Endothelial cell of umbilical vein (primary cell): Measurements from ENCODE around the gene MOGAT3. TPM values are rescaled to one million over a fixed set of nuclear protein-coding genes. Genes with fewer than 3 reads are reported as not detected.

Experiments used
- BruUV-seq: library from RNA; stranded (reverse); fragments of 400-500 nt; replicated peaks from 2 replicates; lab custom pipeline; 2021; lab: Mats Ljungman, UMichigan
- CTCF ChIA-PET: fragments of 300-600, 350-600 bp; sonication (Branson Sonifier 250); formaldehyde crosslinking; loops from one replicate; lab custom pipeline; 2021; ENCODE audit warnings: antibody characterized with exemption, inconsistent platforms; lab: Charles Lee
- POLR2A ChIA-PET: fragments of 300-600, 350-600 bp; sonication (Branson Sonifier 250); formaldehyde crosslinking; loops from one replicate; lab custom pipeline; 2021; ENCODE audit warnings: antibody characterized with exemption, inconsistent platforms; lab: Charles Lee
- DNase-seq: peaks from one replicate; pipeline ENCODE4 v3.0.0-alpha.2; 2011; ENCODE audit warnings: low read depth, low spot score
- FAIRE-seq: peaks from 2 replicates; lab custom pipeline; 2011; peaks lifted over from hg19 to GRCh38; lab: Jason Lieb, UNC
- H2AFZ ChIP-seq: 2 replicates; pipeline ENCODE4 v1.6.0; 2012; ENCODE audit warnings: low read depth, low read length, control low read depth, inconsistent platforms
- H3K27ac ChIP-seq: 2 replicates; pipeline ENCODE4 v1.5.1; 2011; ENCODE audit warnings: low read depth, mild to moderate bottlenecking, control low read depth, low read length, moderate library complexity; ENCODE audit not compliant: insufficient read depth
- H3K27me3 ChIP-seq, 2 experiments: 2 replicates each; pipeline versions ENCODE4 v1.6.0 to v1.6.1; 2011; ENCODE audit warnings: low read length in 2 of 2, mixed read lengths in 1 of 2; ENCODE audit not compliant: control insufficient read depth in 2 of 2, insufficient read depth in 2 of 2
- H3K36me3 ChIP-seq, 2 experiments: 2 replicates in 1 of 2; 3 replicates in 1 of 2; pipeline ENCODE4 v1.5.1; 2011; ENCODE audit warnings: low read length in 2 of 2, mild to moderate bottlenecking in 1 of 2, moderate library complexity in 1 of 2; ENCODE audit not compliant: control insufficient read depth in 2 of 2, insufficient read depth in 2 of 2; ENCODE audit errors: extremely low read depth in 1 of 2
- H3K4me1 ChIP-seq: 3 replicates; pipeline ENCODE4 v1.5.1; 2011; ENCODE audit warnings: mild to moderate bottlenecking, low read length; ENCODE audit not compliant: control insufficient read depth, insufficient read depth; ENCODE audit errors: extremely low read depth
- H3K4me2 ChIP-seq: 2 replicates; pipeline ENCODE4 v1.6.1; 2011; ENCODE audit warnings: low read length, control low read depth, mixed read lengths; ENCODE audit not compliant: insufficient read depth
- H3K4me3 ChIP-seq, 3 experiments: fragments of 200-600 bp in 1 of 3; sonication (generic), shearing (Covaris generic) in 1 of 3; replicated peaks in 1 of 3; 2 replicates each; pipeline ENCODE4 v1.5.1; 2011 to 2016; ENCODE audit warnings: control low read depth in 3 of 3, low read length in 3 of 3, mild to moderate bottlenecking in 2 of 3, inconsistent platforms in 1 of 3, low read depth in 1 of 3, moderate library complexity in 1 of 3; ENCODE audit not compliant: insufficient read depth in 1 of 3
- H3K79me2 ChIP-seq: 2 replicates; pipeline ENCODE4 v1.6.0; 2012; ENCODE audit warnings: low read length, inconsistent platforms; ENCODE audit not compliant: control insufficient read depth, insufficient read depth
- H3K9ac ChIP-seq: replicated peaks from 2 replicates; pipeline ENCODE3; 2011; ENCODE audit warnings: low read length, control low read depth; ENCODE audit not compliant: insufficient read depth; ENCODE audit errors: extremely low read depth
- H3K9me1 ChIP-seq: replicated peaks from 3 replicates; pipeline ENCODE4 v1.6.0; 2011; ENCODE audit warnings: mild to moderate bottlenecking, low read length; ENCODE audit not compliant: control insufficient read depth, insufficient read depth; ENCODE audit errors: extremely low read depth
- H3K9me3 ChIP-seq: replicated peaks from 2 replicates; pipeline ENCODE4 v1.5.1; 2012; ENCODE audit warnings: low read length, inconsistent platforms; ENCODE audit not compliant: control insufficient read depth, insufficient read depth
- H4K20me1 ChIP-seq: replicated peaks from 2 replicates; pipeline ENCODE3; 2011; ENCODE audit warnings: mild to moderate bottlenecking, low read length; ENCODE audit not compliant: control insufficient read depth, insufficient read depth; ENCODE audit errors: extremely low read depth
- EZH2 ChIP-seq: IDR thresholded peaks from 2 replicates; pipeline ENCODE4 v1.6.1; 2012; ENCODE audit warnings: borderline replicate concordance, low read depth, mild to moderate bottlenecking, moderate library complexity, low read length, inconsistent platforms; ENCODE audit not compliant: severe bottlenecking
- FOS ChIP-seq: IDR thresholded peaks from 2 replicates; pipeline ENCODE4 v1.6.1; 2011; ENCODE audit warnings: mild to moderate bottlenecking, low read length, moderate library complexity, borderline replicate concordance; ENCODE audit not compliant: insufficient read depth
- GATA2 ChIP-seq: IDR thresholded peaks from 2 replicates; pipeline ENCODE4 v1.7.0; 2011; ENCODE audit warnings: low read depth, mild to moderate bottlenecking, moderate library complexity, mixed read lengths, low read length; ENCODE audit not compliant: insufficient read length, insufficient read depth
- JUN ChIP-seq: IDR thresholded peaks from 2 replicates; pipeline ENCODE4 v1.6.1; 2011; ENCODE audit warnings: borderline replicate concordance, low read depth; ENCODE audit not compliant: insufficient read length, insufficient read depth
- MYC ChIP-seq: IDR thresholded peaks from one replicate; pipeline ENCODE4 v1.6.1; 2011; ENCODE audit warnings: mild to moderate bottlenecking, low read depth, low read length
- POLR2A ChIP-seq: IDR thresholded peaks from 2 replicates; pipeline ENCODE4 v1.6.1; 2012; ENCODE audit warnings: low read depth, mild to moderate bottlenecking, control low read depth, low read length
- POLR2AphosphoS5 ChIP-seq: IDR thresholded peaks from 2 replicates; pipeline ENCODE4 v1.6.1; 2012; ENCODE audit warnings: low read depth, mild to moderate bottlenecking, control low read depth, low read length, moderate library complexity; ENCODE audit not compliant: insufficient read depth
- dilution Hi-C: fragments of 300-500 bp; cut with MboI; formaldehyde crosslinking; loops from one replicate; pipeline ENCODE4 v1.15.0; 2019; ENCODE audit warnings: low sequenced_read_pairs; ENCODE audit not compliant: extremely low pct_ligation_motif_present
- intact Hi-C: fragments of 100-400 bp; cut with micrococcal nuclease; formaldehyde crosslinking; loops from one replicate; pipeline ENCODE4 v1.10.0; 2022
- polyA plus RNA-seq, 4 experiments: library from polyadenylated mRNA; depleted of rRNA in 3 of 4; stranded (reverse) in 3 of 4; unstranded in 1 of 4; fragments of >200 nt; gene quantifications; 2 replicates each; pipeline versions ENCODE4 v1.2.1 to v1.2.3, GENCODE V29; 2011 to 2012; ENCODE audit warnings: missing spikeins in 1 of 4
- total RNA-seq: library from RNA; stranded (reverse); gene quantifications from 2 replicates; pipeline ENCODE4 v1.2.3, GENCODE V29; 2021
- TF ChIP-seq, protein P1 (sequence below): IDR thresholded peaks from 2 replicates; pipeline ENCODE4 v1.6.1; 2011; ENCODE audit not compliant: insufficient read depth, insufficient read length
- TF ChIP-seq, protein P2 (sequence below), 2 donors: IDR thresholded peaks; 1 replicate in 1 of 2; 2 replicates in 1 of 2; pipeline ENCODE4 v1.5.1; 2011; ENCODE audit warnings: low read length in 2 of 2, mild to moderate bottlenecking in 2 of 2, moderate library complexity in 2 of 2, control low read depth in 1 of 2, inconsistent platforms in 1 of 2, low read depth in 1 of 2; ENCODE audit not compliant: insufficient read depth in 1 of 2; ENCODE audit errors: extremely low read depth in 1 of 2

Gene MOGAT3
- total and polyA plus RNA-seq, 2 donors (not counting 3 experiments of a cell fraction or from before 2014, with no cell fraction given): not detected

DNA sequence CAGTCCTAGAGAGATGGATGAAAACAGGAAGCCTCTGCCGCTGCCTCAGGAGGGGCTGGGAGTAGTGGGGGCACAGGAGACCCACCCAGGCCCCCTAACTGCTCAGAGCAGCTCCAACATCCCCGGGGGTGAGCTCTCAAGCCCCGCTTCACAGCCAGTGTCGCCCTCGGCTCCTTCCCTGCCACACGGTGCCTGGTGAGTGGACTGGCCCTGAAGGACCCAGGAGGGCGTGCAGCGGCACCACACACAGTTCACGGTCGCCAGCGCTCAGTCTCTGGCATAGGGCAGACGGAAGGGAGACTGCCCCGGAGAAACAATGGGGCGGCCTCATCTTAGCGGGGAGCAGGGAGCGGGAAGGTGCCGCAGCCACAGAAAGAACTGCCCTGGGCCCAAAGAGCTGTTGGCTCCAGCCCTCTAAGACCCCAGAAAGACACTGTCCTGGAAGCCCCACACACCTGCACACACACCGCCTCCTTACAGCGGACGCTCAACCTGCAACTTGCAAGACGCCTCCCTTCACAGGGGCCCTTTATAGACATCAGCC, 35.5 kb upstream of the MOGAT3 start:
- no peak overlapping the region for H2AFZ ChIP-seq
- H3K36me3 ChIP-seq: peaks cover 0 to 16% of the 10 kb centered on the region in 2 experiments
- H3K9me3 ChIP-seq: no peaks in the 10 kb centered on the region
- CTCF ChIA-PET: interaction anchor here (1.3 to 8.1 kb wide), 5 partner anchors 8 to 92 kb away, joined by 4 to 42 read pairs (median 18); partner anchors contain the start of genes FIS1, PLOD3 and ZNHIT1
- no peak overlapping the region for H3K4me3 ChIP-seq
- no TSS peak for BruUV-seq
- no peak for FAIRE-seq
- no peak for TF ChIP-seq POLR2A
- TF ChIP-seq, protein P1, sequence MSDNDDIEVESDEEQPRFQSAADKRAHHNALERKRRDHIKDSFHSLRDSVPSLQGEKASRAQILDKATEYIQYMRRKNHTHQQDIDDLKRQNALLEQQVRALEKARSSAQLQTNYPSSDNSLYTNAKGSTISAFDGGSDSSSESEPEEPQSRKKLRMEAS: no peak
- no peak for TF ChIP-seq POLR2AphosphoS5
- TF ChIP-seq GATA2: no peak
- TF ChIP-seq MYC: no peak
- no peak for TF ChIP-seq JUN
- H3K4me1 ChIP-seq: peaks cover 38% of the 10 kb centered on the region
- intact Hi-C loops: loop anchor here (5.0 kb wide), 1 partner anchor 46 kb away; no protein-coding TSS in a partner anchor
- H3K27me3 ChIP-seq: no peaks in the 10 kb centered on the region
- no peak for DNase-seq
- no peak overlapping the region for H3K4me2 ChIP-seq
- no peaks in the 10 kb centered on the region for H4K20me1 ChIP-seq
- POLR2A ChIA-PET: no interaction called here
- no peaks in the 10 kb centered on the region for H3K9me1 ChIP-seq
- no peak overlapping the region for H3K27ac ChIP-seq
- dilution Hi-C loops: no loop called here
- H3K9ac ChIP-seq: no peak overlapping the region
- H3K79me2 ChIP-seq: no peaks in the 10 kb centered on the region

DNA sequence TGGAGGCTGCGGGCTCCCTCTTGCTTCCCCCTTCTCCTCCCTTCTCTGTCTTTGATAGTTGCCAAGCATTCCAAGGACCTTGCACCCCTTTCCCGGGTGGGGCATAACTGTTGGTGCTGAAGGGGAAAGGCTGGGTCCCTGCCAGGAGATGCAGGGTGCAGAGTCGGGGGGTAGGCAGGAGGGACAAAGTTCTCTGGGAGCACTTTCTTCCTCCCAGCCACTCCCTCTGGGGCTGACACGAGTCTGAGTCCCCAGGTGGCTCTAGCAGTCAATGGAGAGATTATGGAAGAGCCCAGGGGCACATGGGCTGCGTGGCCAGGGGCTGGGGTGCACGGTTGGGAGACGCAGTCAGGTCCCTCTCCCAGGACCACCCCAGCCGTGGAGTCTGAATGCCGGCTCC, 34.7 kb upstream of the MOGAT3 start:
- Histone ChIP-seq H2AFZ (no peak overlapping the region), H3K27me3 (no peaks in the 10 kb centered on the region), H3K4me1 (peaks cover 38% of the 10 kb centered on the region), H3K9me1 (no peaks in the 10 kb centered on the region), H3K4me3 (no peak overlapping the region), H3K4me2 (no peak overlapping the region), H3K27ac (no peak overlapping the region), H3K9ac (no peak overlapping the region), H3K36me3 (peaks cover 0 to 13% of the 10 kb centered on the region in 2 experiments), H4K20me1 (no peaks in the 10 kb centered on the region), H3K9me3 (no peaks in the 10 kb centered on the region), H3K79me2 (no peaks in the 10 kb centered on the region)
- CTCF ChIA-PET: interaction anchor here (1.4 to 8.1 kb wide), 3 partner anchors 9 to 92 kb away, joined by 4 to 42 read pairs (median 10); partner anchors contain the start of gene FIS1
- POLR2A ChIA-PET: no interaction called here
- dilution Hi-C loops (no loop called here), intact Hi-C loops (loop anchor here (5.0 kb wide), 1 partner anchor 47 kb away; no protein-coding TSS in a partner anchor)
- DNase-seq (no peak), FAIRE-seq (no peak)
- TF ChIP-seq POLR2AphosphoS5 (no peak), JUN (no peak), POLR2A (no peak), EZH2 (no peak), MYC (no peak), FOS (no peak)
- TF ChIP-seq, protein P2, sequence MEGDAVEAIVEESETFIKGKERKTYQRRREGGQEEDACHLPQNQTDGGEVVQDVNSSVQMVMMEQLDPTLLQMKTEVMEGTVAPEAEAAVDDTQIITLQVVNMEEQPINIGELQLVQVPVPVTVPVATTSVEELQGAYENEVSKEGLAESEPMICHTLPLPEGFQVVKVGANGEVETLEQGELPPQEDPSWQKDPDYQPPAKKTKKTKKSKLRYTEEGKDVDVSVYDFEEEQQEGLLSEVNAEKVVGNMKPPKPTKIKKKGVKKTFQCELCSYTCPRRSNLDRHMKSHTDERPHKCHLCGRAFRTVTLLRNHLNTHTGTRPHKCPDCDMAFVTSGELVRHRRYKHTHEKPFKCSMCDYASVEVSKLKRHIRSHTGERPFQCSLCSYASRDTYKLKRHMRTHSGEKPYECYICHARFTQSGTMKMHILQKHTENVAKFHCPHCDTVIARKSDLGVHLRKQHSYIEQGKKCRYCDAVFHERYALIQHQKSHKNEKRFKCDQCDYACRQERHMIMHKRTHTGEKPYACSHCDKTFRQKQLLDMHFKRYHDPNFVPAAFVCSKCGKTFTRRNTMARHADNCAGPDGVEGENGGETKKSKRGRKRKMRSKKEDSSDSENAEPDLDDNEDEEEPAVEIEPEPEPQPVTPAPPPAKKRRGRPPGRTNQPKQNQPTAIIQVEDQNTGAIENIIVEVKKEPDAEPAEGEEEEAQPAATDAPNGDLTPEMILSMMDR (IDR thresholded peaks at IDR 0.05; ENCODE audit: extremely low read depth in 1 of 2, insufficient read depth in 1 of 2, low read depth in 1 of 2, low read length in 2 of 2): no peak
- TF ChIP-seq, protein P1: no peak
- BruUV-seq: no TSS peak
